Heart left ventricle (tissue), 16 donors: ENCODE measurements around the gene PRKG1. TPM values are rescaled to one million over a fixed set of nuclear protein-coding genes. Genes with fewer than 3 reads are reported as not detected.
A peak's percentile ranks its signal among the peaks of the same experiment; 100 is the strongest.

Source experiments
- ATAC-seq, 4 donors: fragments of 200-7000 bp; cut with Tn5 transposase; one replicate each; pipeline ENCODE4 v1.9.1; 2020 to 2022; ENCODE audit warnings: moderate library complexity in 4 of 4, mild to moderate bottlenecking in 3 of 4, moderate number of reproducible peaks in 1 of 4
- DNase-seq, 5 donors: peaks; one replicate each; pipeline ENCODE4 v3.0.0-alpha.2; 2020
- H3K27ac ChIP-seq, 12 donors: fragments of 200-600 bp; sonication (generic) in 4 of 12; one replicate each; pipeline versions ENCODE4 v1.5.0 to v1.8.0; 2016 to 2022; ENCODE audit warnings: mild to moderate bottlenecking in 2 of 12
- H3K27me3 ChIP-seq, 9 donors: fragments of 200-600 bp; sonication (generic) in 2 of 9; one replicate each; pipeline versions ENCODE4 v1.5.1 to v1.8.0; 2016 to 2022; ENCODE audit warnings: mild to moderate bottlenecking in 3 of 9
- H3K36me3 ChIP-seq, 9 donors: fragments of 200-600 bp; sonication (generic) in 2 of 9; one replicate each; pipeline versions ENCODE4 v1.5.0 to v1.8.0; 2018 to 2022; ENCODE audit warnings: mild to moderate bottlenecking in 2 of 9
- H3K4me1 ChIP-seq, 12 donors: fragments of 200-600 bp; sonication (generic) in 4 of 12; one replicate each; pipeline versions ENCODE4 v1.5.0 to v1.8.0; 2016 to 2022; ENCODE audit warnings: mild to moderate bottlenecking in 3 of 12
- H3K4me3 ChIP-seq, 12 donors: fragments of 200-600 bp; sonication (generic) in 4 of 12; one replicate each; pipeline versions ENCODE4 v1.5.0 to v1.8.0; 2017 to 2022; ENCODE audit warnings: mild to moderate bottlenecking in 9 of 12, moderate library complexity in 4 of 12
- H3K9me3 ChIP-seq, 12 donors: fragments of 200-600 bp; sonication (generic) in 4 of 12; one replicate each; pipeline versions ENCODE4 v1.5.0 to v1.8.0; 2016 to 2022; ENCODE audit warnings: mild to moderate bottlenecking in 1 of 12
- POLR2A ChIP-seq, 2 donors: fragments of 450-650 bp; IDR thresholded peaks; one replicate each; pipeline ENCODE4 v1.6.1; 2017; ENCODE audit warnings: antibody characterized with exemption in 2 of 2, mild to moderate bottlenecking in 2 of 2, moderate library complexity in 2 of 2
- WGBS, 4 donors: extraction: QIAGEN DNeasy Blood & Tissue Kit in 2 of 4; methylation state at CpG; one replicate each; pipeline versions ENCODE4 v1.1.5 to v1.1.7; 2013 to 2018; 5-methylcytosine and 5-hydroxymethylcytosine counted together
- intact Hi-C, 10 donors: fragments of 100-400 bp; cut with DNase I; formaldehyde crosslinking; loops; one replicate each; pipeline versions ENCODE4 v1.11.1 to v1.14.2; 2022
- polyA plus RNA-seq, 2 donors: library from polyadenylated mRNA; stranded (reverse); fragments of 200-250 nt; gene quantifications; one replicate each; pipeline ENCODE4 v1.2.3, GENCODE V29; 2013
- total RNA-seq, 9 donors: library from RNA; depleted of rRNA in 2 of 9; stranded (reverse); fragments of >200 nt in 2 of 9; fragmentation: NEBNext Ultra II Directional in 3 of 9; extraction: Animal tissue kit (Norgen Biotek cat#: 25700) in 3 of 9; gene quantifications; one replicate each; pipeline versions ENCODE4 v1.1.0 to v1.2.4, GENCODE V29; 2016 to 2023
- TF ChIP-seq, protein P1 (sequence below), 12 donors: fragments of 200-600 bp; sonication (generic) in 4 of 12; IDR thresholded peaks; one replicate each; pipeline versions ENCODE4 v1.5.0 to v1.8.0; 2018 to 2022; ENCODE audit warnings: antibody characterized with exemption in 12 of 12, mild to moderate bottlenecking in 5 of 12
- donor health status: ischemic (EF 13 %, LVEDD 7.1; RV severe dilation, severe dysfunction).
- donor health status: healthy with polysubstance abuse.
- donor health status: DM: no; HTN: yes; CAD: no.
- donor health status: DM: no; HTN: no; CAD: no.
- donor health status: ischemic (EF 25% LVEDD 6.9; RV normal size, moderate dysfunction).
- donor health status: ischemic (EF 25% LVEDD 5.7; RV mildly dilated, moderate dysfunction).
- donor health status: healthy.
- donor health status: DM: yes; HTN: yes; CAD: no.
- donor health status: ischemic (EF 35%, LVEDD 5.7; RV mildly dilated, moderate dysfunction).
- donor health status: nonischemic (EF 11% LVEDD 7.7; RV severe dilation, severe dysfunction).
- donor health status: DM: yes; HTN: yes; CAD: no.
- donor health status: PGD.
- donor health status: ischemic (EF 29% LVEDD 5.4; RV normal size, mild dysfunction).
- donor health status: nonischemic (EF 23%, LVEDD 6.1; RV moderate dilation, normal function).

The PRKG1 gene
- total and polyA plus RNA-seq, 11 donors, result 5.5 to 37.3 (median 29.3) TPM

DNA sequence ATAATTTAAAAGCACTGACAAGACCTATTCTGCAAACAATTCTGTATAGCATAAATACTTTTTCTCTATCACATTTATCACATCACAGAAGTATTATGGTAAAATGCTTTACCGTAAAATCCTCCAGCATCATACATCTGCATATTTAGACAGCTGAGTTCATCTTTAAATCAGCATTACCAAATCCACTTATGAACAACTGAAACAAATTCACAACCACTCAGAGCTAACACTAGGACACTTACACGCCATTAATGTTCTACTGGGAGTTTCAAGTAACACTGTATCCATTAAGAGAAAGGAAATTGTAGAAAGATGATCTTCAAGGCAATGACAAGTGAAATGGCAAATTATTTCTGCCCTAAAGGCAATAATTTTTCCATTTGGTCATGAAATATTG, 1134.1 kb downstream of the PRKG1 start:
- Histone ChIP-seq H3K4me3 (no peak overlapping the region), H3K36me3 (no peaks in the 10 kb centered on the region), H3K9me3 (no peaks in the 10 kb centered on the region), H3K27me3 (no peaks in the 10 kb centered on the region), H3K4me1 (peaks cover 0 to 7% (median 0%) of the 10 kb centered on the region in 12 donors), H3K27ac (no peak overlapping the region)
- ATAC-seq (no peak), DNase-seq (no peak)
- TF ChIP-seq POLR2A (IDR thresholded peaks at IDR 0.05), result no peak
- TF ChIP-seq, protein P1, sequence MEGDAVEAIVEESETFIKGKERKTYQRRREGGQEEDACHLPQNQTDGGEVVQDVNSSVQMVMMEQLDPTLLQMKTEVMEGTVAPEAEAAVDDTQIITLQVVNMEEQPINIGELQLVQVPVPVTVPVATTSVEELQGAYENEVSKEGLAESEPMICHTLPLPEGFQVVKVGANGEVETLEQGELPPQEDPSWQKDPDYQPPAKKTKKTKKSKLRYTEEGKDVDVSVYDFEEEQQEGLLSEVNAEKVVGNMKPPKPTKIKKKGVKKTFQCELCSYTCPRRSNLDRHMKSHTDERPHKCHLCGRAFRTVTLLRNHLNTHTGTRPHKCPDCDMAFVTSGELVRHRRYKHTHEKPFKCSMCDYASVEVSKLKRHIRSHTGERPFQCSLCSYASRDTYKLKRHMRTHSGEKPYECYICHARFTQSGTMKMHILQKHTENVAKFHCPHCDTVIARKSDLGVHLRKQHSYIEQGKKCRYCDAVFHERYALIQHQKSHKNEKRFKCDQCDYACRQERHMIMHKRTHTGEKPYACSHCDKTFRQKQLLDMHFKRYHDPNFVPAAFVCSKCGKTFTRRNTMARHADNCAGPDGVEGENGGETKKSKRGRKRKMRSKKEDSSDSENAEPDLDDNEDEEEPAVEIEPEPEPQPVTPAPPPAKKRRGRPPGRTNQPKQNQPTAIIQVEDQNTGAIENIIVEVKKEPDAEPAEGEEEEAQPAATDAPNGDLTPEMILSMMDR (IDR thresholded peaks at IDR 0.05), result no peak
- 88 to 91% (median 89%) methylated on average over 2 of the region's 2 CpGs for WGBS, 4 donors
- intact Hi-C loops, result no loop called here

DNA sequence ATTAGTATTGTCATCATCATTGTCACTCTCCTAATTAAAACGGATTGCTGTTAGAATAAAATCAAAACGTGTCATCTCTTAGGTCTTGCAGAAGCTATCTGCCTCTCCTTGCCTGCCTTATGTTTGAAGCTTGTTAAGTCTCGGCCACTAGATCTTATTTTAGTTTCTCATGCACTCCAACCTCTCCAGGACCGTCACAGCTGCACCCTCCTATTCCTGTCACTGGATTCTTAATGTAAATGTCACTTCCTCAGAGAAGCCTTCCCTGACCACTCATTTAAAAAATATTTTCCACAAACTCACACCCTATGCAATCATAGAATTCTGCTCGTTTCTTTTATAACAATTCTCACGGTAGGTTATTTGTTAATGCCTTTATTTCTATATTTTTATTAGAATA, 1135.9 kb downstream of the PRKG1 start:
- no peaks in the 10 kb centered on the region for H3K36me3 ChIP-seq
- no peak for ATAC-seq
- H3K27me3 ChIP-seq, result no peaks in the 10 kb centered on the region
- no peaks in the 10 kb centered on the region for H3K9me3 ChIP-seq
- peaks cover 0 to 11% (median 0%) of the 10 kb centered on the region in 12 donors for H3K4me1 ChIP-seq
- no peak overlapping the region for H3K4me3 ChIP-seq
- no peak for TF ChIP-seq POLR2A (IDR thresholded peaks at IDR 0.05)
- TF ChIP-seq, protein P1 (IDR thresholded peaks at IDR 0.05), result no peak
- intact Hi-C loops, result loop anchor here in 7 of 10 donors (5.0 to 10.0 kb wide), 8 partner anchors 225 to 1213 kb away; no protein-coding TSS in a partner anchor
- no peak overlapping the region for H3K27ac ChIP-seq
- 66 to 85% (median 75%) methylated on average over 6 of the region's 6 CpGs for WGBS, 4 donors
- DNase-seq, result no peak

DNA sequence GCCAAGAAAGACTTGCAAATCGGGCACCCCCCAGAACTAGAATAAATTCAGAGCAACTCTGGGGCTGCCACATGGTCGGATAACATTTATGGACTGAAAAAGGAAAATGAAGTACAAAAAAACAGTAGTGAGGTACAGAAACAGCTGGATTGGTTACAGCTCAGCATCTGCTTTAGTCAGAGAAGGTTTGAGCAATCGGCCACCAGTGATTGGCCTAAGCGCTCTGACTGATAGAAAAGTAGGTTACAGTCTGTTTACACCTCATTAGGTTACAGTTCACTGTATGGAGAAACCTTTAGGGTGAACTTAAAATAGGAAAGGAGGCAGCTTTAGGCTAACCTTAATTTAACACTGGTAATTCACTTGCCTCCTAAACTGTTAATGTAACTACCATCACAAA, 1137.8 kb downstream of the PRKG1 start:
- Histone ChIP-seq H3K4me1 (peaks cover 0 to 11% (median 0%) of the 10 kb centered on the region in 12 donors), H3K36me3 (no peaks in the 10 kb centered on the region), H3K9me3 (no peaks in the 10 kb centered on the region), H3K4me3 (no peak overlapping the region), H3K27ac (peak overlapping the region in 4 of 12 donors; percentile 22 to 41 (median 33)), H3K27me3 (no peaks in the 10 kb centered on the region)
- TF ChIP-seq, protein P1 (IDR thresholded peaks at IDR 0.05), result no peak
- TF ChIP-seq POLR2A (IDR thresholded peaks at IDR 0.05), result no peak
- ATAC-seq, result peak in 3 of 4 donors; percentile 38 to 74 (median 50)
- intact Hi-C loops, result loop anchor here in 7 of 10 donors (5.0 to 10.0 kb wide), 8 partner anchors 227 to 1215 kb away; no protein-coding TSS in a partner anchor
- 71 to 83% (median 76%) methylated on average over 4 of the region's 4 CpGs for WGBS, 4 donors
- peak in 1 of 5 donors; percentile 29 for DNase-seq

DNA sequence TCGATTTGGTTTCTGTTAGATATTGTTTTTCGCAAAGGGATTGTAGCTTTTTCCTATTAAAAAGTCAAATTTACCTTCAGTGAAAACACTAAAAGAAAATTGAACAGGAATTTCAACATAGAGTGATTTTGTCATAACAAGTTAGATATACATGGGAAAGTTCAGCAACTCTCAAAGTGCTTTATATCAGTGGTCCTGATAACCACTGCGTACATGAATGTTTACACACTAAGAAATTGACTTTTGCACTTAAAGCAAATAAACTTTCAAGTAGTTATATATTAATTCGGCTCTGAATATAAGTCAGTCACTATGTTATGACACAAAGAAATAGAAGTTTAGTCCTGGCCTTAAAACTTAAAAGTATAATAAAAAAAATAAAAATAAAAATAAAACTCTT, 1138.5 kb downstream of the PRKG1 start:
- peaks cover 0 to 11% (median 0%) of the 10 kb centered on the region in 12 donors for H3K4me1 ChIP-seq
- intact Hi-C loops, result loop anchor here in 7 of 10 donors (5.0 to 10.0 kb wide), 8 partner anchors 228 to 1216 kb away; no protein-coding TSS in a partner anchor
- no peak for TF ChIP-seq POLR2A (IDR thresholded peaks at IDR 0.05)
- TF ChIP-seq, protein P1 (IDR thresholded peaks at IDR 0.05), result no peak
- H3K36me3 ChIP-seq, result no peaks in the 10 kb centered on the region
- H3K4me3 ChIP-seq, result no peak overlapping the region
- no peak for DNase-seq
- peak overlapping the region in 4 of 12 donors; percentile 6 to 38 (median 28) for H3K27ac ChIP-seq
- WGBS, 4 donors, result 76 to 82% (median 79%) methylated on average over 4 of the region's 4 CpGs
- H3K27me3 ChIP-seq, result no peaks in the 10 kb centered on the region
- no peak for ATAC-seq
- no peaks in the 10 kb centered on the region for H3K9me3 ChIP-seq
